NCI-H128 (cell line): ENCODE results near the gene TBC1D8.

Experiments used
- DNase-seq: peaks from one replicate; lab custom pipeline; 2025; ENCODE audit not compliant: unreplicated experiment; lab: John Stamatoyannopoulos, UW

TBC1D8 gene

GRCh38 chr2:100962366-100963025 is 188.7 kb downstream of the TBC1D8 start:
- DNase-seq = no peak

GRCh38 chr2:100960688-100961087 is 190.5 kb downstream of the TBC1D8 start:
- no peak for DNase-seq

GRCh38 chr2:100959225-100959880 is 191.8 kb downstream of the TBC1D8 start:
- no peak for DNase-seq

GRCh38 chr2:100957996-100958653 is 193.1 kb downstream of the TBC1D8 start:
- DNase-seq = no peak
